GM12878 (cell line): ENCODE measurements around the gene JADE1. TPM values are rescaled to one million over a fixed set of nuclear protein-coding genes. Genes with fewer than 3 reads are reported as not detected.
A peak's percentile ranks its signal among the peaks of the same experiment; 100 is the strongest.

ENCODE experiments used
- ATAC-seq: fragments of 200-7000 bp; cut with Tn5 transposase; 3 replicates; pipeline ENCODE4 v1.9.1; 2020; ENCODE audit warnings: mild to moderate bottlenecking, moderate library complexity
- BruUV-seq: library from RNA; stranded (reverse); fragments of 400-500 nt; replicated peaks from 2 replicates; lab custom pipeline; 2021; lab: Mats Ljungman, UMichigan
- CTCF ChIA-PET: fragments of 300-600 bp; sonication (Branson Sonifier 250); formaldehyde crosslinking; extraction: SDS; loops from one replicate; lab custom pipeline; 2021; ENCODE audit warnings: inconsistent platforms; lab: Yijun Ruan, JAX
- POLR2A ChIA-PET: fragments of 350-600 bp; formaldehyde crosslinking; extraction: SDS; loops from one replicate; lab custom pipeline; 2021; ENCODE audit warnings: inconsistent platforms; lab: Charles Lee
- RAD21 ChIA-PET: fragments of 300-600 bp; sonication (Branson Sonifier 250); formaldehyde crosslinking; loops from one replicate; lab custom pipeline; 2023; ENCODE audit warnings: antibody characterized with exemption; ENCODE audit not compliant: unreplicated experiment; lab: Charles Lee
- SMC1A ChIA-PET: fragments of 300-600 bp; sonication (Branson Sonifier 250); formaldehyde crosslinking; loops from one replicate; lab custom pipeline; 2023; ENCODE audit not compliant: unreplicated experiment, uncharacterized antibody; lab: Charles Lee
- DNase-seq: peaks from one replicate; pipeline ENCODE4 v3.0.0-alpha.2; 2011; ENCODE audit warnings: low read depth, low spot score
- FAIRE-seq: peaks from 3 replicates; lab custom pipeline; 2011; peaks lifted over from hg19 to GRCh38; lab: Jason Lieb, UNC
- H2AFZ ChIP-seq: 2 replicates; pipeline ENCODE4 v1.6.0; 2011; ENCODE audit warnings: low read depth, low read length, control low read depth; ENCODE audit not compliant: control insufficient read depth
- H3K27ac ChIP-seq: 2 replicates; pipeline ENCODE4 v1.5.1; 2011; ENCODE audit warnings: control low read depth; ENCODE audit not compliant: control insufficient read depth, insufficient read depth
- H3K27me3 ChIP-seq, 2 experiments: replicated peaks in 1 of 2; 2 replicates each; pipeline versions ENCODE4 v1.6.0 to v1.6.1; 2011; ENCODE audit warnings: low read length in 1 of 2; ENCODE audit not compliant: control insufficient read depth in 2 of 2, insufficient read depth in 2 of 2
- H3K36me3 ChIP-seq, 2 experiments: 2 replicates each; pipeline ENCODE4 v1.5.1; 2011; ENCODE audit warnings: low read length in 1 of 2; ENCODE audit not compliant: control insufficient read depth in 2 of 2, insufficient read depth in 2 of 2
- H3K4me1 ChIP-seq: 2 replicates; pipeline ENCODE4 v1.6.1; 2011; ENCODE audit warnings: mild to moderate bottlenecking, low read length, moderate library complexity, mixed read lengths; ENCODE audit not compliant: control insufficient read depth, insufficient read depth
- H3K4me2 ChIP-seq: 2 replicates; pipeline ENCODE4 v1.6.0; 2011; ENCODE audit warnings: control low read depth; ENCODE audit not compliant: control insufficient read depth, insufficient read depth
- H3K4me3 ChIP-seq: fragments of 200-600 bp; sonication (generic); 2 replicates; pipeline ENCODE4 v1.5.1; 2016
- H3K79me2 ChIP-seq: 2 replicates; pipeline ENCODE4 v1.6.0; 2011; ENCODE audit warnings: low read length; ENCODE audit not compliant: control insufficient read depth, insufficient read depth
- H3K9ac ChIP-seq: 2 replicates; pipeline ENCODE4 v1.8.0; 2011; ENCODE audit warnings: low read length, control low read depth, mixed read lengths; ENCODE audit not compliant: control insufficient read depth, insufficient read depth
- H3K9me3 ChIP-seq: replicated peaks from 3 replicates; pipeline ENCODE4 v1.5.1; 2011; ENCODE audit warnings: mild to moderate bottlenecking, low read length; ENCODE audit not compliant: control insufficient read depth, insufficient read depth
- H4K20me1 ChIP-seq: 2 replicates; pipeline ENCODE4 v1.6.0; 2011; ENCODE audit not compliant: control insufficient read depth, insufficient read depth
- BCL11A ChIP-seq: IDR thresholded peaks from 2 replicates; pipeline ENCODE4 v1.6.1; 2011; ENCODE audit warnings: low read depth, low read length
- CBFB ChIP-seq: IDR thresholded peaks from 2 replicates; pipeline ENCODE4 v1.6.1; 2016; ENCODE audit warnings: antibody characterized with exemption, low read depth
- CTCF ChIP-seq, 3 experiments: IDR thresholded peaks in 2 of 3; conservative IDR thresholded peaks in 1 of 3; 2 replicates each; pipeline ENCODE4 v1.5.1; 2011; ENCODE audit warnings: low read depth in 3 of 3, low read length in 3 of 3, mild to moderate bottlenecking in 3 of 3, control low read depth in 2 of 3, moderate library complexity in 2 of 3, inconsistent platforms in 1 of 3, mixed read lengths in 1 of 3; ENCODE audit not compliant: control insufficient read depth in 2 of 3, insufficient read depth in 1 of 3; ENCODE audit errors: extremely low read depth in 1 of 3
- HCFC1 ChIP-seq: fragments of 150-350 bp; IDR thresholded peaks from 2 replicates; pipeline ENCODE4 v1.6.1; 2014; ENCODE audit warnings: low read length
- HDGF ChIP-seq: fragments of 450-650 bp; IDR thresholded peaks from 2 replicates; pipeline ENCODE4 v1.6.1; 2016; ENCODE audit warnings: antibody characterized with exemption
- IKZF1 ChIP-seq: fragments of 450-650 bp; conservative IDR thresholded peaks from 2 replicates; pipeline ENCODE4 v1.6.1; 2017; ENCODE audit warnings: antibody characterized with exemption, mild to moderate bottlenecking
- MLLT1 ChIP-seq: fragments of 450-650 bp; IDR thresholded peaks from 2 replicates; pipeline ENCODE4 v1.6.1; 2016; ENCODE audit warnings: mild to moderate bottlenecking
- POLR2A ChIP-seq: IDR thresholded peaks from 2 replicates; pipeline ENCODE4 v1.6.1; 2011; ENCODE audit warnings: low read depth, mild to moderate bottlenecking, low read length
- SMAD5 ChIP-seq: IDR thresholded peaks from 2 replicates; pipeline ENCODE4 v1.6.1; 2016; ENCODE audit warnings: antibody characterized with exemption, low read depth
- SREBF1 ChIP-seq: IDR thresholded peaks from 2 replicates; pipeline ENCODE4 v1.6.1; 2012; ENCODE audit warnings: mild to moderate bottlenecking, low read length
- ZNF622 ChIP-seq: fragments of 450-650 bp; IDR thresholded peaks from 2 replicates; pipeline ENCODE4 v1.6.1; 2017; ENCODE audit warnings: mild to moderate bottlenecking, inconsistent platforms
- WGBS: methylation state at CpG from one replicate; pipeline ENCODE4 v1.1.6; 2016; ENCODE audit warnings: low lambda C conversion rate; ENCODE audit not compliant: insufficient replicate concordance, insufficient coverage; ENCODE audit errors: missing lambda C conversion rate; 5-methylcytosine and 5-hydroxymethylcytosine counted together
- in situ Hi-C: fragments of 300-500 bp; cut with MboI; formaldehyde crosslinking; loops from 9 replicates; pipeline ENCODE4 v1.14.3; 2018; ENCODE audit warnings: mixed read lengths
- intact Hi-C: fragments of 100-400 bp; cut with micrococcal nuclease; formaldehyde crosslinking; loops from one replicate; pipeline ENCODE4 v1.14.2; 2022; ENCODE audit not compliant: unreplicated experiment
- polyA plus RNA-seq, 11 experiments: library from polyadenylated mRNA; depleted of rRNA in 4 of 11; unstranded in 6 of 11; stranded (reverse) in 5 of 11; fragments of >200 nt; fragmentation: Nextera tagmentation in 4 of 11; fragmentation: Illumina TruSeq in 1 of 11; extraction: Ambion mirVana in 4 of 11; extraction: Trizol in 1 of 11; gene quantifications; 1 replicate in 1 of 11; 2 replicates in 10 of 11; pipeline versions ENCODE4 v1.2.1 to v1.2.3, GENCODE V29; 2011 to 2016; ENCODE audit warnings: inconsistent platforms in 2 of 11, missing spikeins in 2 of 11, low read depth in 1 of 11
- total RNA-seq, 4 experiments: library from RNA; depleted of rRNA in 3 of 4; stranded (reverse); fragments of >200 nt in 3 of 4; fragmentation: Illumina TruSeq in 1 of 4; extraction: Trizol in 1 of 4; gene quantifications; 2 replicates each; pipeline versions ENCODE4 v1.2.1 to v1.2.3, GENCODE V29; 2013 to 2021
- TF ChIP-seq, protein P1 (sequence below): IDR thresholded peaks from 2 replicates; pipeline ENCODE4 v1.6.1; 2011; ENCODE audit warnings: borderline replicate concordance, low read depth, mild to moderate bottlenecking, moderate library complexity, mixed read lengths, low read length; ENCODE audit not compliant: insufficient read depth; ENCODE audit errors: extremely low read length
- TF ChIP-seq, protein P2 (sequence below): IDR thresholded peaks from 2 replicates; pipeline ENCODE4 v1.6.1; 2011; ENCODE audit warnings: borderline replicate concordance, low read depth, mild to moderate bottlenecking, moderate library complexity, low read length; ENCODE audit not compliant: insufficient read depth, poor library complexity, severe bottlenecking
- TF ChIP-seq, protein P3 (sequence below): IDR thresholded peaks from 2 replicates; pipeline ENCODE4 v1.6.1; 2011; ENCODE audit warnings: mild to moderate bottlenecking, low read depth, low read length, moderate library complexity; ENCODE audit not compliant: insufficient replicate concordance

Gene JADE1
- total and polyA plus RNA-seq, 10 of the 15 experiments (the other 5 are each of a cell fraction or from before 2014, with no cell fraction given), result 5.9 to 27.2 (median 15.8) TPM

DNA sequence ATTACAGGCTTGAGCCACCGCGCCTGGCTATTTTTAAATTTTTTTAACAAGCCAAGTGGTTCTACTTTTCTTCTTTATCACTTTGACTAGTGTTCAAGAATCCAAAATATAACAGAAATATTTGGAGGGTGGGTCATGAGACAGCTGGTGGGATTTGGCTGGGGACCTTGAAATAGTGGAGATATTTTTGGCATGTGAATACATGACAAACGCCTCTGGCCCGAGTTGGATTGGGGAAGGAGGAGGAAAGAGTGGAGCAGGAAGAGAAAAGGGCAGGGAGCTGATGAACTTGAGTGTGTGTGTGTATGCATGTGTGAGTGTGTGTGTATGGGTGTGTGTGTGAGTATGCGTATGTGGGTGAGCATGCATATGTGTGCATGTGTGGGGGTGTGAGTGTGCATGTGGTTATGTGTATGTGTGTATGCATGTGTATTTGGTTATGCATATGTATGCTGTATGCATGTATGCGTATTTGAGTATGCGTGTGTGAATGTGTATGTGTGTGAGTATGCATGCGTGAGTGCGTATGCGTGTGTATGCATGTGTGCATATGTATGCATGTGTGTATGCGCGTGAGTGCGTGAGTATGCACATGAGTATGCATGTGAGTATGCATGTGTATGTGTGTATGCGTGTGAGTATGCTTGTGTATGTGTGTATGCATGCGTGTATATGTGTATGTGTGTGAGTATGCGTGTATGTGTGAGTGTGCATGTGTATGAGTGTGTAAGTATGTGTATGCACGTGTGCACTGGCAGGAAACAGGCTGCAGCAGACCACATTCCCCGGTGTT is 49.6 kb downstream of the JADE1 start:
- Histone ChIP-seq H4K20me1 (no peaks in the 10 kb centered on the region), H3K36me3 (peaks cover 31 to 53% of the 10 kb centered on the region in 2 experiments), H3K9me3 (no peaks in the 10 kb centered on the region), H2AFZ (no peak overlapping the region), H3K27me3 (no peaks in the 10 kb centered on the region), H3K9ac (no peak overlapping the region), H3K27ac (peak overlapping the region; percentile 61; the same call in 1 of the 2 replicates), H3K79me2 (peaks cover 4% of the 10 kb centered on the region), H3K4me1 (peaks cover 36% of the 10 kb centered on the region), H3K4me3 (no peak overlapping the region), H3K4me2 (no peak overlapping the region)
- 91% methylated on average over 18 of the region's 18 CpGs for whole genome bisulfite sequencing
- ATAC-seq, result no peak
- in situ Hi-C loops, result no loop called here
- ChIA-PET CTCF (interaction anchor here (1.4 kb wide), 1 partner anchor 405 kb away, joined by 3 read pairs; no protein-coding TSS in a partner anchor), POLR2A (no interaction called here), RAD21 (no interaction called here), SMC1A (interaction anchor here (0.8 kb wide), 1 partner anchor 27 kb away, joined by 3 read pairs; no protein-coding TSS in a partner anchor)
- DNase-seq, result no peak
- intact Hi-C loops, result no loop called here
- BruUV-seq, result no TSS peak
- peak; percentile 13 for FAIRE-seq
- no peak for TF ChIP-seq SMAD5
- TF ChIP-seq, protein P1, sequence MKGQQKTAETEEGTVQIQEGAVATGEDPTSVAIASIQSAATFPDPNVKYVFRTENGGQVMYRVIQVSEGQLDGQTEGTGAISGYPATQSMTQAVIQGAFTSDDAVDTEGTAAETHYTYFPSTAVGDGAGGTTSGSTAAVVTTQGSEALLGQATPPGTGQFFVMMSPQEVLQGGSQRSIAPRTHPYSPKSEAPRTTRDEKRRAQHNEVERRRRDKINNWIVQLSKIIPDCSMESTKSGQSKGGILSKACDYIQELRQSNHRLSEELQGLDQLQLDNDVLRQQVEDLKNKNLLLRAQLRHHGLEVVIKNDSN, result no peak
- no peak for TF ChIP-seq MLLT1
- TF ChIP-seq POLR2A, result peak; percentile 32; the same call in 1 of the 2 replicates
- no peak for TF ChIP-seq IKZF1
- no peak for TF ChIP-seq CTCF (IDR thresholded peaks at IDR 0.05 in 2 of 3, conservative IDR thresholded peaks at IDR 0.05 in 1 of 3; ENCODE audit: control insufficient read depth in 2 of 3, extremely low read depth in 1 of 3, insufficient read depth in 1 of 3, low read depth in 3 of 3, low read length in 3 of 3)
- TF ChIP-seq, protein P2, sequence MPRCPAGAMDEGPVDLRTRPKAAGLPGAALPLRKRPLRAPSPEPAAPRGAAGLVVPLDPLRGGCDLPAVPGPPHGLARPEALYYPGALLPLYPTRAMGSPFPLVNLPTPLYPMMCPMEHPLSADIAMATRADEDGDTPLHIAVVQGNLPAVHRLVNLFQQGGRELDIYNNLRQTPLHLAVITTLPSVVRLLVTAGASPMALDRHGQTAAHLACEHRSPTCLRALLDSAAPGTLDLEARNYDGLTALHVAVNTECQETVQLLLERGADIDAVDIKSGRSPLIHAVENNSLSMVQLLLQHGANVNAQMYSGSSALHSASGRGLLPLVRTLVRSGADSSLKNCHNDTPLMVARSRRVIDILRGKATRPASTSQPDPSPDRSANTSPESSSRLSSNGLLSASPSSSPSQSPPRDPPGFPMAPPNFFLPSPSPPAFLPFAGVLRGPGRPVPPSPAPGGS, result peak; percentile 76
- TF ChIP-seq, protein P3, sequence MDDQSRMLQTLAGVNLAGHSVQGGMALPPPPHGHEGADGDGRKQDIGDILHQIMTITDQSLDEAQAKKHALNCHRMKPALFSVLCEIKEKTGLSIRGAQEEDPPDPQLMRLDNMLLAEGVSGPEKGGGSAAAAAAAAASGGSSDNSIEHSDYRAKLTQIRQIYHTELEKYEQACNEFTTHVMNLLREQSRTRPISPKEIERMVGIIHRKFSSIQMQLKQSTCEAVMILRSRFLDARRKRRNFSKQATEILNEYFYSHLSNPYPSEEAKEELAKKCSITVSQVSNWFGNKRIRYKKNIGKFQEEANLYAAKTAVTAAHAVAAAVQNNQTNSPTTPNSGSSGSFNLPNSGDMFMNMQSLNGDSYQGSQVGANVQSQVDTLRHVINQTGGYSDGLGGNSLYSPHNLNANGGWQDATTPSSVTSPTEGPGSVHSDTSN, result peak; percentile 61
- TF ChIP-seq SREBF1, result no peak
- TF ChIP-seq CBFB, result no peak
- TF ChIP-seq ZNF622, result no peak
- no peak for TF ChIP-seq BCL11A
- no peak for TF ChIP-seq HCFC1
- 0 out of 2 replicates have a peak, but pooled peaks have one; percentile 34 for TF ChIP-seq HDGF
